H1 (cell line): Measurements from ENCODE around the gene TSPAN9. TPM values are rescaled to one million over a fixed set of nuclear protein-coding genes. Genes with fewer than 3 reads are reported as not detected.

Source experiments
- BACH1 ChIP-seq: IDR thresholded peaks from 2 replicates; pipeline ENCODE4 v1.6.1; 2012; ENCODE audit warnings: low read length, improper control_type of control experiment
- BCL11A ChIP-seq, 2 experiments: IDR thresholded peaks; one replicate each; pipeline ENCODE4 v1.6.1; 2011; ENCODE audit warnings: low read depth in 2 of 2, low read length in 2 of 2, mild to moderate bottlenecking in 2 of 2
- CTBP2 ChIP-seq: IDR thresholded peaks from 2 replicates; pipeline ENCODE4 v1.7.0; 2011; ENCODE audit warnings: borderline replicate concordance, mild to moderate bottlenecking, moderate library complexity, mixed read lengths, low read length; ENCODE audit not compliant: insufficient read depth, insufficient read length
- RXRA ChIP-seq: IDR thresholded peaks from 2 replicates; pipeline ENCODE4 v1.6.1; 2011; ENCODE audit warnings: low read depth, mild to moderate bottlenecking, low read length, moderate library complexity; ENCODE audit not compliant: insufficient read depth
- SIN3A ChIP-seq, 2 experiments: IDR thresholded peaks in 1 of 2; conservative IDR thresholded peaks in 1 of 2; 2 replicates each; pipeline ENCODE4 v1.6.1; 2011 to 2012; ENCODE audit warnings: low read length in 2 of 2, improper control_type of control experiment in 1 of 2, low read depth in 1 of 2, mild to moderate bottlenecking in 1 of 2
- SRF ChIP-seq: IDR thresholded peaks from 2 replicates; pipeline ENCODE4 v1.6.1; 2011; ENCODE audit warnings: mild to moderate bottlenecking, low read depth, low read length, moderate library complexity
- polyA plus RNA-seq, 7 experiments: library from polyadenylated mRNA; depleted of rRNA in 3 of 7; stranded (reverse) in 5 of 7; unstranded in 2 of 7; fragments of >200 nt in 5 of 7; fragments of 200-250 nt in 2 of 7; gene quantifications; 1 replicate in 5 of 7; 2 replicates in 1 of 7; 4 replicates in 1 of 7; pipeline versions ENCODE4 v1.2.1 to v1.2.3, GENCODE V29; 2011 to 2013; ENCODE audit warnings: missing spikeins in 2 of 7, mixed read lengths in 2 of 7
- total RNA-seq: library from RNA; stranded (reverse); fragmentation: NEBNext Ultra II Directional; extraction: Animal tissue kit (Norgen Biotek cat#: 25700); gene quantifications from 2 replicates; pipeline ENCODE4 v1.2.1, GENCODE V29; 2021
- TF ChIP-seq, protein P1 (sequence below), 3 experiments: IDR thresholded peaks; 1 replicate in 2 of 3; 2 replicates in 1 of 3; pipeline versions ENCODE4 v1.5.1 to v1.6.1; 2011; ENCODE audit warnings: low read length in 3 of 3, mild to moderate bottlenecking in 3 of 3, inconsistent platforms in 2 of 3, low read depth in 1 of 3, moderate library complexity in 1 of 3; ENCODE audit not compliant: insufficient read depth in 1 of 3; ENCODE audit errors: control extremely low read depth in 1 of 3

Gene TSPAN9
- total and polyA plus RNA-seq, 2 of the 8 experiments (the other 6 are each of a cell fraction or from before 2014, with no cell fraction given), result 11.5 to 29.1 TPM

DNA sequence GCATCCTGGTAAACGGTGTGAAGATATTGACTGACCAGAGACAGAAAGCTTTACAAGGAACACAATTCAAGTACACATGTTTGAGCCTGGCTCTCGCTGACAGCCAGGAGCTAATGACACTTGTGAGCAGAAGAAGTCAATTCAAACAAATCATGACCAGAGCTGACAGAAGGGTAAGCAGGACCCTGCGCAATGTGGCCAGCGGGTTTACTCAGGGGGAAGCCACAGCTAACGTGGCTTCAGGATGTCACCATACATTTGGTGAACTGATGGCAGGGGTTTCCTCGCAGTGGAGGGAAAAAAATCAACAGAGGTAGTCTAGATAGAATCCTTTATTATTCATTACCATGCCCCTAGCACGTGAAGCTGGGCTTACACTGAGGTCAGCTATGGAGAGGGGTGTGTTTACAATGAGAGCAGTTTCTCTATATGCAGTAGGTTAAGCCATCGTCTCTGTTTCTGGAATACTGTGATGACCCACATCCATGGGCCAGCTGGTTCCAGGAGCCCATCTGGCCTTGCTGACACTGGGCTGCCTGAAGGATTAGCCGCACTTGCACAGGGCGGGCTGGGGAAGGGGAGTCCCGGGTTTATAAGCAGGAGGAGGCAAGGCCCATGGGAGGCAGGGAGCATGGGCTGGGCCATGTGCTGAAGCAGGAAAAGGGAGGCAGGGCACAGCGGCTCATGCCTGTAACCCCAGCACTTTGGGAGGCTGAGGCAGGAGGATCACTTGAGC lies 215.7 kb downstream of the TSPAN9 start (continued):
- TF ChIP-seq, protein P1, sequence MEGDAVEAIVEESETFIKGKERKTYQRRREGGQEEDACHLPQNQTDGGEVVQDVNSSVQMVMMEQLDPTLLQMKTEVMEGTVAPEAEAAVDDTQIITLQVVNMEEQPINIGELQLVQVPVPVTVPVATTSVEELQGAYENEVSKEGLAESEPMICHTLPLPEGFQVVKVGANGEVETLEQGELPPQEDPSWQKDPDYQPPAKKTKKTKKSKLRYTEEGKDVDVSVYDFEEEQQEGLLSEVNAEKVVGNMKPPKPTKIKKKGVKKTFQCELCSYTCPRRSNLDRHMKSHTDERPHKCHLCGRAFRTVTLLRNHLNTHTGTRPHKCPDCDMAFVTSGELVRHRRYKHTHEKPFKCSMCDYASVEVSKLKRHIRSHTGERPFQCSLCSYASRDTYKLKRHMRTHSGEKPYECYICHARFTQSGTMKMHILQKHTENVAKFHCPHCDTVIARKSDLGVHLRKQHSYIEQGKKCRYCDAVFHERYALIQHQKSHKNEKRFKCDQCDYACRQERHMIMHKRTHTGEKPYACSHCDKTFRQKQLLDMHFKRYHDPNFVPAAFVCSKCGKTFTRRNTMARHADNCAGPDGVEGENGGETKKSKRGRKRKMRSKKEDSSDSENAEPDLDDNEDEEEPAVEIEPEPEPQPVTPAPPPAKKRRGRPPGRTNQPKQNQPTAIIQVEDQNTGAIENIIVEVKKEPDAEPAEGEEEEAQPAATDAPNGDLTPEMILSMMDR (IDR thresholded peaks at IDR 0.05; ENCODE audit: control extremely low read depth in 1 of 3, insufficient read depth in 1 of 3, low read depth in 1 of 3, low read length in 3 of 3), result no peak
- TF ChIP-seq RXRA, result no peak
- no peak for TF ChIP-seq SIN3A (conservative IDR thresholded peaks at IDR 0.05 in 1 of 2, IDR thresholded peaks at IDR 0.05 in 1 of 2; ENCODE audit: low read depth in 1 of 2, low read length in 2 of 2)
- no peak for TF ChIP-seq SRF
- TF ChIP-seq BACH1, result no peak
- no peak for TF ChIP-seq BCL11A (IDR thresholded peaks at IDR 0.05; ENCODE audit: low read depth in 2 of 2, low read length in 2 of 2)
- no peak for TF ChIP-seq CTBP2
